Measurements from ENCODE around the gene AOC1.

DNA sequence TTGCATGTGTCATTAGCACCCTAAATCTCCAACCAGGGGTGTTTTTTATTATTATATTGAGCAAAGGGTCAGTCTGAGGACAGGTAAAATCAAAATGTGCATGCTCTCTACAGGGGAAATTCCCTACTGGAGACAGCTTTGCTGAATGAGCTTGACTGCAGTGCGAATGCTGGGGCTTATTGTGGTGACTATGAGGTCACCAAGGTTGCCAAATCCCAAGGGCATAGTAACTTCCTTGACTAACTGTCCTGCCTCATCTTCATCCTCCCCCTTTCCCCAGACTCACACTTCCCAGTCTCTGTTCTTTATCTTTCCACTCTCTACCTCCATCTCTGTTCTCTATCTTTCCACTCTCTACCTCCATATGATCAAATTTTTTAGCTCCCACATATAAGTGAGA is 22.9 kb upstream of the AOC1 start:
- TF ChIP-seq, protein P1, sequence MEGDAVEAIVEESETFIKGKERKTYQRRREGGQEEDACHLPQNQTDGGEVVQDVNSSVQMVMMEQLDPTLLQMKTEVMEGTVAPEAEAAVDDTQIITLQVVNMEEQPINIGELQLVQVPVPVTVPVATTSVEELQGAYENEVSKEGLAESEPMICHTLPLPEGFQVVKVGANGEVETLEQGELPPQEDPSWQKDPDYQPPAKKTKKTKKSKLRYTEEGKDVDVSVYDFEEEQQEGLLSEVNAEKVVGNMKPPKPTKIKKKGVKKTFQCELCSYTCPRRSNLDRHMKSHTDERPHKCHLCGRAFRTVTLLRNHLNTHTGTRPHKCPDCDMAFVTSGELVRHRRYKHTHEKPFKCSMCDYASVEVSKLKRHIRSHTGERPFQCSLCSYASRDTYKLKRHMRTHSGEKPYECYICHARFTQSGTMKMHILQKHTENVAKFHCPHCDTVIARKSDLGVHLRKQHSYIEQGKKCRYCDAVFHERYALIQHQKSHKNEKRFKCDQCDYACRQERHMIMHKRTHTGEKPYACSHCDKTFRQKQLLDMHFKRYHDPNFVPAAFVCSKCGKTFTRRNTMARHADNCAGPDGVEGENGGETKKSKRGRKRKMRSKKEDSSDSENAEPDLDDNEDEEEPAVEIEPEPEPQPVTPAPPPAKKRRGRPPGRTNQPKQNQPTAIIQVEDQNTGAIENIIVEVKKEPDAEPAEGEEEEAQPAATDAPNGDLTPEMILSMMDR (IDR thresholded peaks at IDR 0.05), result no peak
- no peak for TF ChIP-seq POLR2A (IDR thresholded peaks at IDR 0.05)
